GM21529 (cell line): ENCODE measurements around the gene SFXN5.

Source experiments
- ATAC-seq: cut with Tn5 transposase; IDR thresholded peaks from one replicate; pipeline ENCODE4 v1.9.1; 2021; ENCODE audit not compliant: unreplicated experiment

Gene SFXN5

DNA sequence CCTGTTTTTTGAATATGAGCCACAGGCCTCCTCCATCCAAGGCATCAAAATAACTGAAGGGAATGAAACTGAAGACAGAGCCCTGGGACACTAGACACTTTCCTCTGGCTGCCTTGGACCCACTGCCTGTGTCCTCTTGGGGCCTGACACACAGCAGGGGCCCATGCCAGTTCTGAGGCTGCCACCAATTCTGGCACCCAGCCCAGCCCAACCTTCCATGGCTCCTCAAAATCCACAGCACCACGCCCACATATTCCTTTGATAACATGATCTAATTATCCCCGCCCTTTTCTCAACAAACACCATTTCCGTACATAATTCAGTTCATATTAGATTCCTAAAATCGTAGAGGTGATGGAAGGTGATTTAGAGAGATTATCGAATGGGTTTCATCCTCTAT lies 90.0 kb downstream of the SFXN5 start:
- no peak for ATAC-seq

DNA sequence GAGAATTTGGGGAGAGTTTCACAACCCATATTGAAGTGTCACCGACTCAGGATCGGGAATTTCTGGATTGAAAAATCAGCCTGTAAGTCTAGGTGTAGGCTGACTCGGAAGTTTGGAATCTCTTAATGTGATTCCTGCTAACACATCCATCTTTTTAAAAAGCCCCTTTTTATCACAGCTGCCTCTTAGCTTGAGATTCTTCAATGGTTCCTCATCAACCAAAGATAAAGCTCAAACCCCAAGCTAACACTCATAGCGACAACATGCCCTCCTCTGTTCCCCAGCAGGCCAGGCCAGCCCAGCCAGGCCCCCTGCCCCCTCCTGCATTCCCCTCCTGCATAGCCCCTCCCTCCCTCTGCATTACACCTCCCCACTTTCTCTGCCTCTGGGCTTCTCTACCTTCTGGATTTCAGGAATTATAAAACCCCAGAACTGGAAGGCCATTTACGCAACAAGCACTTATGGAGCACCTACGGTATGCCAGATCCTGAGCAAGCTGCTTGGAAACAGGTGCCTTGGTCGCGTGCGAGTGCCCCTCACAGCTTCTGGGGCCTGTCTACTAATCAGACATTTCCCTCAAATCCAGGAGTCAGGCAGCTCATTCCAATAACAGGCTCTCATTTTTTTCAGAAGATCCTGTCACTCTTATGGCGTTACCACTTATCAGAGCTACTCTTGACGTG lies 90.8 kb downstream of the SFXN5 start:
- no peak for ATAC-seq

DNA sequence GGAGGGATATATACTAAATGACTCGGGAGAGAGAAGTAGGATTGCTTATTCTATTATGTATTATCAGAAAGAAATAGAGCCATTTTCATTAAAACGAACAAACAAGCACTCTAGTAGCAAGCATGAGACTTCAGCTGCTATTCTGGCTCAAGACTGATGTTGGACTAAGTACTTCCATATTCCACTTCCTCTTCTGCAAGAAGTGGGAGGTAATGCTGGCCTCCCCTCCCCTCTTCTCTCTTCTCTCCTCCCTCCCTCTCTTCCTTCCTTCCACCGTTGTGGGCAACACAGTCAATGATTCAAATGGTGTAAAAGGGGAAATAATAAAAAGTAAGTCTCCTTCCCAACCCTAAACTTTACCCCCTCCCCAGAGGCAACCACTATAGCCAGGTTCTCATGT lies 91.6 kb downstream of the SFXN5 start:
- ATAC-seq: no peak

DNA sequence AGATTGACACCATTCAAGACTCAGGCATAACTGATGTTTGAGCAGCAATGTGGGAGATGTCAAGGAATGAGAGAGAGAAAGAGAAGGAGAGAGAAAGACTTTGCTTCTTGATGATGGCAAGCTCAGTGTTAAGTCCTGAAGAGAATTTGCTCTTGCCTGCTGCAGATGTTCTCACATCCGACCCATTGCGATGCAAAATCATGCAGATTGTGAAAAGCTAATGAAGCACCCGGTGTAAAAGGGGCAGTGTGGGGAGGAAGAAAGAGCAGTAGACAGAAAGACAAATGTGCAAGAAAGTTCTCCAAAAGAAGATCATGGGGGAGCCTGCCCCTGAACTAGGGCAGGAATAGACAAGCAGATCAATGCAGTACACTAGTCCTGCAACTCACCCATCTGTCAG lies 96.5 kb downstream of the SFXN5 start:
- no peak for ATAC-seq

DNA sequence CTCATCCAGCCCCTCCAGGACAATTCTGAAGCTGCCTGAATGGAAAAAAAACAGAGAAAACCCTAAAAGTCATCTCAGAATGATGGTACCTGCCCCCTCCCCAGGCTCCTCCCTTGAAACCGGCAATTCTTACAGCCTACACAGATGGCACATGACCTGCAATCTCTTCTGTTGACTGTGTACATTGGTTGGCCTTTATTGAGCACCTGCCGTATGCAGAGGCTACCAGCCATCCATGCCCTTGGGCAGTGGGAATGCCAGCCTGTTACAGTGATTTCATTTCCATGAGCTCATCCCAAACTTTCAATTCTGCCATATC lies 97.1 kb downstream of the SFXN5 start:
- ATAC-seq: no peak

DNA sequence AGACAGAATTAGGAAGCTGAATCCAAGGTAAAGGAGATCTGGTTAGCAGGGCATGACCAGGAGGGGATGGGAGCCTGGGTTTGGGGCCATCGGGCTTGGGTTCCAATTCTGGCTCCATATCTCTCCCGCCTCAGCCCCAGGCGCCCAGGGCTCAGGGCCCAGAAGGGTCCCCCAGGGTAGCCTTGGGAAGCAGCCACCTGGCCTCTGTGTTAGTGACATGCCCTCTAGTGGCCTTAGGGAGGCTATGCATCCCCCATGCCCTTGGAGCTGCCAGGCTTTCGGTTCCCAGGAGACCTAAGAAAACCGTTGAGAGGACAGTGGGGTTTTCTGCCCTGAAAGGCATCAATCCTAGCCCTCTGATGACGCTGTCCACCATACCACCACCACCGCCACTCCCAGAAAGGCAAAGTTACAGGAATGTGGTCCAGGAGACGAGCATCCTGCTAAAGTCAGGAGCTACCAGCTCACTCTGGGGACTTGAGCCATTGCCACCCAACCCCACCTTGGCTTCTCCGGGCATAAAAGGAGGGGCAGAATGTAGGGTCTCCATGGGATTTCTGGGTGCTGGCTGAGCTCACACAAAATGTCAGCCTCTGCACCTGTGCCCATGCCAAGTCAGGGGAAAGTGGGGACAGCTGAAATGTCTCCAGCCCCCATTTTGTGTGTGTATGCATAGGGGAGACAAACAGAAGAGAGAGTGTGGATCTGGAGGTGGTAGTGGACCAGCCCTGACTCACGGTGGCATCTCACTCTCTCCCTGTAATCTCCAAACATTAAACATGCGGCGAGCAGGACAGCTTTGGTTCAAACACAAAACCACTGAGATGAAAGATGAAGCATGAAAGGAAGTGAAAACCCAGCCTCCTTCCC lies 97.7 kb downstream of the SFXN5 start:
- peak; percentile 94 for ATAC-seq

DNA sequence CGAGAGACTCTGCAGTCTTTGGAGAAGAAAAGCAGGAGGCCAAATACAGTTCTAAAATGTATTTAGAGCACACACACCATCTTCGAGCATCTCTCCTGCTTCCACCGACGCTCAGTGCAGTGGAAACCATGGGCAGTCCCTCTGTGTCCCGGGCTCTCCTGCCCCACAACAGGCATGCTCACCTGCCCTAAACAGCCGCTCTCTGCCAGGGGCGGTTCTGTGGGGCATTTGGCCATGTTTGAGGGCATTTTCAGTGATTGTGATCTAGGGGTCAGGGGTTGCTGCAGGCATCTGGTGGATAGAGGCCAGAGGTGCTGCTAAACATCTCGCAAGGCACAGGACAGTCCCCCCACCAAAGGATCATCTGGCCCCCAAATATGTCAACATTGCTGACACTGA lies 98.4 kb downstream of the SFXN5 start:
- no peak for ATAC-seq

DNA sequence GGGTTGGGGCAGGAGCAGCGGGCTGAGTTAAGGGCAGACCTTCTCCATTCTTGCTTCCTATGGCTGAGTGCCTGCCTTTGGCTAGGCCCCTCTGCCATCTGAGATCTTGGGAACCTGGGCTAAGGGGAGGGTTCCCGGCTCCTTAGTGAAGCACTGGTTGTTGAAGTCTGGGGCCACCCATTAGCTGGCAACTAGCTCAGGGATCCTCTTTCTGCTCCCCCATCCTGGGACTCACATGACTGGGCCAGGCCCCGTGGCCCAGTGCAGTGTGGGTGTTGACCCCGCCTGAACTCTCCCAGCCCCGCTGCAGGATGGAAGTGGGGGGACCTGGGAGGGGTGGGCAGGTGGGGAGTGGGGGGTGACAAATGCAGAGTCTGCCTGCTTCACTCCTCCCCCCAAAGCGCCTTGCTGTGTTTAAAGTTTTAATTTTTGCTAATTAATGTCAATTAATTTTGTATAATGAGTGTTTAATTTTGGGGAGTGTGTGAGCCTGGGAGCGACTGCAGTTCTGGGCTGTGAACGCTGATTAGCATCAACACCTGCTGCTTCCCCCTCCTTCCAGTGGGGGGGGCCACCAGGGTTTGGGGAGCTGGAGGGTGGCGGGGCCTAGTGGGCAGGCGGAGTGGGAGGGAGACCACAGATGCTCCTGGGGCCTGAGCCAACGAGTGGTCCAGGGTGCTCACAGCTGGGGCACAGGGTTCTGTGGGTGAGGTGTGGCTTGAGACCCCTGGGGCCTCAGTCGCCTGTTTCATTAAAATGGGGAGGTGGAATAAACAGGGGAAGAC lies 99.0 kb downstream of the SFXN5 start:
- ATAC-seq: no peak

DNA sequence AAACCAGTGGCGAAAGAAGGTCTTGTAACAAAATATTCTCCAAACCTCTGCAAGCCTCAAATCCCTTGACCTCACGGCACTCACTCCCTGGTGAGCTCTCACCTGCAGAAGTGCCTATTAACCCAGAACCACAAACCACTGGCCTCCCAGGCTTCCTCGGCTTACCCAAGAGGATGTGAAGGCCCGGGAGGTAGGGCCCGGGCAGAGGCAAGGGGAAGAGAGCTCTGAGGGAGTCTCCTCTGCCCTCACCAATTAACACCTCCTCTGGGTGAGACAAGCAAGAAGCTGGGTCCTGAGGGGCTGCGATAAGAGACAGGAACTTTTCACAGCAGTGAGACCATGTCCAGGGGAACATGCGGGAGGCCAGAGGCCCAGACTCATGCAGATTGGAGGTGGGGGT lies 100.5 kb downstream of the SFXN5 start:
- no peak for ATAC-seq

DNA sequence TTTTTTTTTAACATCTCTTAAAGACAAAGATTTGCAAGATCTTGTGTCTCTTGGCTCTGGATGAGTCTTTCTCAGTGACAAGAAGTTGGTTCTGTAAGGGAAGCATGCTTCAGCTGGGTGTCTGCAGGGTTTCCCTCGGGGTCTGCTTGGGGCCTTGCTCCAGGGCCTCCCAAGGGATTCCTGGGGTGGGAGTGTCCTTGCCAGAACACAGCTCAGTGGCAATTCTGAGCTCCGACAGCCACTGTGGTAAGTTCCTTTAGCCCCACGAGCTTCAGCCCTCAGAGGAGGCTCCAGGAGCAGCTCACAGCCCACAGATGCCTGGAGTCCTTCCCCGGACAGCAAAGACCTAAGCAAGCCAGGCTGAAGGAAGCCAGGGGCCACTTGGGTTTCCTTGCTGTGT lies 101.8 kb downstream of the SFXN5 start:
- ATAC-seq: no peak

DNA sequence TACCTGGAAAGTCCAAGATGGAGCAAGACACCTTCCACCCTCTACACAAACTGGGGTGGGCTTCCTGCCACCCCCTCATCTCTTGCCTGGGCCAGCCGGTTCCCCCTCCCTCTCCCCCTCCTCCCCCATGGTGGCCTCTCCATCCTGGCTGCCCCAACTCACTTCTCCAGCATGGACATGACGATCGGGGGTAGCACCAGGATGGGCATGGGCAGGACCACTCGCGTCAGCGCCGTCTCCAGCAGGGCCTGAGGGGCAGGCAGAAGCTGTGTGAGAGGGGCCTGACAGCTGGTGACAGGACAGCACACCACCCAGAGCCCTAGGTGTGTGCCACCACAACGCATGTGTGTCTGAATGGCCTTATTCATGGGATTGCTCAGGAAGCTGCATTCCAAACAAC lies 103.2 kb downstream of the SFXN5 start:
- ATAC-seq: no peak

DNA sequence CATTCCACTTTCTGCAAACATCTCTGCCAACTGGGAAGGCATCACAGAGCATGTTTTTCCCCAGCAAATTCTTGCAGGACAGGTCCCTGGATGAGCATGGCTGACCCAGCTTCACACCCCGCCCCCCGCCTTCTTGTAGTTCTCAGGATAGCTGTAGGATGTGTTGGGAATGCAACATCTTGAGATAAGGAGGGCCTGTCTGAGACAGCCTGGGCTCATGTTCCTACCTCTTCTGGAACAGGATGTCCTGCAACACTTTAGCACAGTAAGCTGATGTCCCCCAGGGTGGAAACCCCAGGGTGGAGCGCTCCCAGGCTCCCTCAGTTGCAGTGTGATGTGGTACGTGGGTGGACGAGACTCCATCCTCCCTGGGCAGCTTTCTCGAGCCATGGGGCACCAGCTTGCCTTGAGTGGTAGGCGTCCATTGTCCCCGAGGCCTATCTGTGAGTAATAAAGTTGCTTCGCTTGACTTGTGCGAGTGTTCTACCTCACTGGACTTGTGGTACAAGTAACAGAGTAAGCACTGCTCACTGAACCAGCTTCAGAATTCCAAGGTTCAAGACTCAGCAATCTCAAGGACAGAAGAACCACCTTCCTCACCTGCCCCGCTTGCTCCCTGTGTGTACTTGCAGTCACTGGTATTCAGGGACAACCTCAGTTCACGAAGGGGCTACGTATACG lies 105.6 kb downstream of the SFXN5 start:
- ATAC-seq: no peak

DNA sequence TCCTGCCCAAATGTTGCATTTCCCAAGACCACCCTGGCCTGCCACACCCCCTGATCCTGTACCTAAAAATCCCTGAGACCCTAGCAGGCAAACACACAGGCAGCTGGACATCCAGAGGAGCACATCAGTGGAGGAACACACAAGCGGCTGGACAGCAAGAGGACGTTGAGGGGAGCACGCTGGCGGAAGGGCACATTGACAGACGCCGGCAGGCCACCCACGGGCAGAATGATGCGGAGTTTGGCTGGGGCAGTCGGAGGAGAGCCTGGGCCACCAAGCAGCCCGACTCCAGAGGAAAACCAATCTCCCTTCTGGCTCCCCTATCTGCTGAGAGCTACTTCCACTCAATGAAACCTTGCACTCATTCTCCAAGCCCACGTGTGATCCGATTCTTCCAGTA lies 106.5 kb downstream of the SFXN5 start:
- ATAC-seq: no peak

DNA sequence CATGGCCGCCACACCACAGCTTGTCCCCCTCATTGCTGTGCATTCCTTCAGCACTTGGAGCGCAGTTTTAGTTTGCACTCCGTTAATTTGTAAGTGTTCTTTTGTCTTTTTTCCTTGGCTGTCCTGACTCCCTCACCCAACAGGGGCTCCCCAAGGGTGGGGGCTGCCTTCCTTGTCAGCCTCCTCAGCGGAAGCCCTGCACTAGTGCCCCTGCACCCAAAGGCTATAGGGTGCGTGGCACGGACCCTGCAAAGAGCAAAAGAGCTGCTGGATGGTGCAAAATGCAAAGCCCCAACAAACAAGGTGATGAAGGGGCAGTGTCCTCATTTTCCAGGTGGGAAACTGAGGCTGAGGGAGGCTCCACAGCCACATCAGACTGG lies 107.4 kb downstream of the SFXN5 start:
- ATAC-seq: no peak

DNA sequence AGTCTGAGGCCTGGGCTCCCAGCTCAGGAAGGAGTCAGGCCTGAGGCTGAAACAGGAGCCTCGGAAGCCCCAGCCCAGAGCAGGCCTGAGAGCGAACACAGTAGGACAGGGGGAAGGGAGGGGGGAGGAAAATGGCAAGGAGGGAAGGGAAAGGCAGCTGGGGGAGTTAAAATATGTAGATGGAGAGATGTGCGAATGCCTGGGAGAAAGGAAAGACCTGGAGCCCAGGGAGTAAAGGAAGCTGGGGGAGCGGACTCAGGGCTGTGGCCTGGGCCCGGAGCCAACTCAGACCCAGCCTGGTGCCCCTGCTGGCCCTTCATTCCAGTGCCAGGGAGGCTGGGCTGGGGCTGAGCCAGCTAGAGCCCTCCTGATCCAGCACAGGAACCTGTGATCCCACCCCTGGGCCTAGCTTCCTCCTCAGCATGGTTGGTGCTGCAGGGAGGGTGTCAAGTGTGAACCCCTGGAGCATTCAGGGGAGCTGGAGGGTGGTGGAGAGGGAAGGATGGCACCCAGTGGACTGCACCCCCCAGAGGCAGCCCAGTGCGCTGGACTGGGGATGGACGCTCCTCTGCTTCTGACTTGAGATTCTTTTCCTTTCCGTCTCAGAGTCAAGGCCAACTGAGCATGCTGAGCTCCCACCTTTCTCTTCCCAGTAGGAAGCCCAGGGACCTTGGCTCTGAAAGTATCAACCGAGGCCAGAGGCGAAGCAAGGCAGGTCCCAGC lies 107.9 kb downstream of the SFXN5 start:
- no peak for ATAC-seq

DNA sequence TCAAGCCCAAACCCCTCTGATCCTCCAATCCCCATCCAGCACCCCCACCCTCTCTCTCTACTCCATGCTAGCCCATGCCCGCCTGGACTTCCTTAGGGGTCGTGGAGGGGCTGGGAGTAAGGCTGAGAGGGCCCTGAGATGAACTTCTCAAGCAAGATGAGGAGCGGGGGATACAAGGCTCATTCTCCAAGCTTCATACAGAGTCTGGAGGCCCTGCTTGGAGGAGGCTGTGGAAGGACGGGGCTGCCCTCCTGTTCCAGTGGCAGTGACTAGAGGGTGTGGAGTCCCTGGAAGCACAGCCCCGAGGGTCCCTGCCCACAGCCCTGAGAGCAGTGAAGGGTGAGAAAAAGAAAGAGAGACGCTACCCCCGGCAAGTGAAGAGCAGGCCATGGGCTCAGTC lies 108.6 kb downstream of the SFXN5 start:
- ATAC-seq: no peak

DNA sequence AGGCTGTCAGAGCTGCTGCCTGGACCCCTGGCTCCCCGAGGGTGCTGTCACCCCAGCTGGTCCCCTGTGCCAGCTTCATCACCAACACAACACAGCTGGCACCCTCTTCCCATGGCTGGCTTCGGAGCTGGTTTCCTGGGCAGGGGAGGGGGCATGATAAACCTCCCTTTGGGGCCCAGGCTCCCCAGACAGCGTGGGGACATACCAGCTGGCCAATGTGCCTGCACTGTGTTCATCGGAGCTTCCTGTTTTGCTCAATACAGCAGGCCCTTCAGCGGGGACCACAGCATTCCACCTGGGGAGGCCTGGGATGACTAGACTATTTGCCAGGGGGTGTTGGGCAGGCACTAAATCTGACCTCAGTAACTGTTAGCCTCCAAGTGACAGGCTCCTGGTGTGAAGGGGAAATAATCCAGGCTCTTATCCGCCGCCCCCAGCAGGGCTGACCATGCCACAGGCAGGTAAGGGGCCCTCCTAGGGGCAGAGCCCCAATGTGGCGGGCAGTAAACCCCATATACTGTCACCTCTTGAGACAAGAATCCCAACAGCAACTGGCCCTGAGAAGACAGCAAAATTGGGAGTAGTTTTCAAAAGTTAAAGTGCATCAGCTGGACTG lies 109.6 kb downstream of the SFXN5 start:
- no peak for ATAC-seq

DNA sequence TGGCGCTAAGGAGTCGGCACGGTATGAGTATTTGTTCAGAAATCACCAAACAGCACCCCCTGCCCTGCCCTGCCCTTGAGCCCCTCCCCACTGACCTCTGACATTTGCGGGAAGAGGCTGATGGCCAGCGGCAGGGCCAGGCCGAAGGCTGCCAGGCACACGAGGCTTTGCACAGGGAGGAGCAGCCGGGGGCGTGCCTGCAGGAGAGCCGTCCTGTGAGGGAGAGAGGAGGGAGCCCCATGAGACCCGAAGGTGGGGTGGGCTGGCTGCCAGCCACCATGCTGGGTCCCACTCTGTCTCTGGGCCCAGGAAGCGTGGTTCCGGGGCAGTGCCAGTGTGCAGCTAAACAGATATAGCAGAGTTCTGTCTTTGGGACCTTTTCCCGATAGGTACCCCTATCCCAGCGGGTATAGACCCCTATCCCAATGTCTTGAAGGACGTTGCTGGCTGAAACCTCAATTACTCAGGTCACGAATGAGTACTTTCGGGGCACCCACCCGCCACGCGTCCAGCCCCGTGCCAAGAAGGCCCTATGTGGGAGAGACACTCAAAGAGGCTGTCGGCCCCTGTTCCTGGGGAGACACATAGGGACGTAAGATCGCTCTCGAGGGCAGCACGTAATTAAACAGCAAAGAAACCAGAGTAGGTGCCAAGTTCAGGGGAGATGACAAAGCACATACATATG lies 110.3 kb downstream of the SFXN5 start:
- no peak for ATAC-seq

DNA sequence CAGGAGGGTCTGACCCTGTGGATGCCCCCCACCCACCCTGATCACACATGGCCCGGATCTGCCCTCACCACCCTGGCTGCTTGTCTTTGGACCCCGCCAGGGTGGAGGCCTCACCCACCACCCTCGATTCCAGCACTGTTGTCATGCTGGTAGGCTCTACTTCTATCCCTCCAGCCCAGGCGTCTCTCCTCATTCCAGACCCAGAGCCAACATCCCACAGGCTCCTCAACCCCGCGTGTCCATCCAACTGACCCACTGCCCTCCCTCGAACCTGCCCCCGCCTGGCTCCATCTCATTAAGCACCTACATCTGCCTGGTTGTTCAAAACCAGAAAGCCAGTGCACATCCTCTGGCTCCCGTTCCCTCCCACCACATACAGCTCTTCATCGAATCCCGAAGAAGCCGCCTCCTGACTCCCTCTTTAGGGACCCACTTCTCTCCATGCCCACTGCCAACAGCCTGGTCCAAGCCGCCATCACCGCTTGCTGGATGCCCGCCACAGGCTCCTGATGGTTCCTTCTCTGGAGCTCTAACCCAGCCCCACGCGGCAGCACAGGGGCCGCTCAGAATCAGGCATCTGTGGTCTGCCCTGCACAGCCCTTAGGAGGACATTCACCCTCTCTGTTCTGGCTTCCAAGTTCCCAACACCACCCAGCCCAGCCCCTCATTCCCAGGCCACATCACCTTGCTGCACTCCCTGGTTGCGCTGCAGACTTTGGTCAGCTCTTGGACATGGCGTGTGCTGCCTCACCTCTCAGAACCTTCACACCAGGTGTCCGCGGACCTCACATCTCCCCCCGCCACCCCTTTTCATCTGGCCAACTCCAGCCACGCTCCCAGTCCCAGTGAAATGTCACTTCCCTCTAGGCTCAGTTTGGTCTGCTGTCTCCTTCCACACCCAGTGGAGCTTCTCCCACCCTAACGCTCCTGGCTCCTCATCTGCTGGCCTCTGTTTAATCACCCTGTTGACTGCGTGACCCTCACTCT lies 111.2 kb downstream of the SFXN5 start:
- no peak for ATAC-seq
